Measurements from ENCODE around the gene AVEN.

DNA sequence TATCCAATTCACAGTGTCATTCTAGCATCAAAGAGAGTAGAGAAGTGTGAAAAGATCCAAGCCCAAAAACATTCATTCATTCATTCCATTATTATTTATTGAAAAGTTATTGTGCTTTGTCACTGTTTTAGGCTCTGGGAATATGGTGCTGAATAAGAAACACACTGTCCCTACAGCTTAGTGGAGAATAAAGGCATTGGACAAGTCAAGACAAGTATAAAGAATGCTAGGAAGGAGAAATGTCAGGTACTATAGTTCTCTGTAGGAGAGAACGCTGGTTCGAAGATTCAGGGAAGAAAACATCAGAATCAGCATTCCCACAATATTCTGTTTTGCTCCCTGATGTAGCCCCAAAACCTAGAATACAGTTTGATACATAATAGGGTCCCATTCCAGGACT is 199.5 kb downstream of the AVEN start:
- TF ChIP-seq, protein P1, sequence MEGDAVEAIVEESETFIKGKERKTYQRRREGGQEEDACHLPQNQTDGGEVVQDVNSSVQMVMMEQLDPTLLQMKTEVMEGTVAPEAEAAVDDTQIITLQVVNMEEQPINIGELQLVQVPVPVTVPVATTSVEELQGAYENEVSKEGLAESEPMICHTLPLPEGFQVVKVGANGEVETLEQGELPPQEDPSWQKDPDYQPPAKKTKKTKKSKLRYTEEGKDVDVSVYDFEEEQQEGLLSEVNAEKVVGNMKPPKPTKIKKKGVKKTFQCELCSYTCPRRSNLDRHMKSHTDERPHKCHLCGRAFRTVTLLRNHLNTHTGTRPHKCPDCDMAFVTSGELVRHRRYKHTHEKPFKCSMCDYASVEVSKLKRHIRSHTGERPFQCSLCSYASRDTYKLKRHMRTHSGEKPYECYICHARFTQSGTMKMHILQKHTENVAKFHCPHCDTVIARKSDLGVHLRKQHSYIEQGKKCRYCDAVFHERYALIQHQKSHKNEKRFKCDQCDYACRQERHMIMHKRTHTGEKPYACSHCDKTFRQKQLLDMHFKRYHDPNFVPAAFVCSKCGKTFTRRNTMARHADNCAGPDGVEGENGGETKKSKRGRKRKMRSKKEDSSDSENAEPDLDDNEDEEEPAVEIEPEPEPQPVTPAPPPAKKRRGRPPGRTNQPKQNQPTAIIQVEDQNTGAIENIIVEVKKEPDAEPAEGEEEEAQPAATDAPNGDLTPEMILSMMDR (conservative IDR thresholded peaks at IDR 0.05; ENCODE audit: low read length), result no peak
- no peak for TF ChIP-seq EZH2phosphoT487 (IDR thresholded peaks at IDR 0.05; ENCODE audit: borderline replicate concordance)
